ENCODE measurements around the gene ZBTB42. TPM values are rescaled to one million over a fixed set of nuclear protein-coding genes. Genes with fewer than 3 reads are reported as not detected.
"Not testable (repeated sequence)": the region's sequence is repeated elsewhere in the genome, so short reads cannot be mapped to it uniquely, and the experiment has no call there.

Gene ZBTB42
- total and polyA plus RNA-seq, 5 donors, result 5.3 to 7.7 (median 6.4) TPM

DNA sequence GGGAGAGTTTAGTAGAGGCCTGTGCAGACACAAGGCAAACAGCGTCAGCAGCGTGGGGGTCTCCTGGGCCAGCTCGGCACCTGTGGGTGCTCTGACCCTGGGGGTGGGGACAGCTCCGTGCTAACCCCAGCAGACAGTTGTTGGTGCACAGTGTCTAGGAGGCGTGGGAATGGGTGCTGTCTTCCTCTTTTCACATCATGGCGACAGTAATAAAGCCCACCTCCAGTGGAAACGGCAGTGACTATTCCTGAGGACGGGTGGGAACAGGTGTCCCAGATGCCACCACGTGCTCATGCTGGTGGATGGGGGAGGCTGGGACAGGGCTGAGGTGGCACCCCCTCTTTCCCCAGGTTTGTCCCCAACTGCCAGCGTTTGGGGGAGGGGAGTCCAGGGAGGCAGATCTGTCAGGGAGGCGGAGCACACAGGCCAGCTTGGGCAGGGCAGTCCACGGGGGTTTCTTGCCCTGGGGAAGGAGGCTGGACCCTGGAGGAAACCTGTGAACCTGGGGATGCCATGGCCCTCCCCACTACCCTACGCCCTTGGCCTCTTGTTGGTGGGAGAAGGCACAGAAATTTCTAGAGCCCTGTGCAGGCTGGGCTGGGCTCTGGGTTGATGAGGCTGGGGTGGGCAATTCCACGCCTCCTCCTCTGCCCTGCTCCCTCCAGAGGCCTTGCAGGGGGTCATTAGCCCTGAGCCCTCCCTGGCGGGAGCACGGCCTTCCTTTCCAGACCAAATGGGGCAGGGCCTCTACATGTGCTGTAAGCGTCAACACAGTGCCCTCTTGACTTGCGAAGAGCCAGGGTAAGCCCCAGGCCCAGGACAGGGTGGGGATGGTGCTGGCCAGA, 3.8 kb downstream of the ZBTB42 start:
- intact Hi-C loops (cut with DNase I), result no loop called here
- H3K4me1 ChIP-seq (ENCODE audit: control insufficient read depth, insufficient read depth, low read length), result peaks cover under 1% of the 10 kb centered on the region
- DNase-seq (peak; percentile 12 to 52 (median 45)), ATAC-seq (no peak)
- no peak overlapping the region for H3K27ac ChIP-seq (ENCODE audit: low read length)
- no peaks in the 10 kb centered on the region for H3K9me3 ChIP-seq (ENCODE audit: control insufficient read depth, low read length)
- H3K27me3 ChIP-seq (ENCODE audit: control insufficient read depth, insufficient read depth), result no peaks in the 10 kb centered on the region
- no peak overlapping the region for H3K4me3 ChIP-seq (ENCODE audit: low read length)
- WGBS, result 87% methylated on average over 18 of the region's 18 CpGs

DNA sequence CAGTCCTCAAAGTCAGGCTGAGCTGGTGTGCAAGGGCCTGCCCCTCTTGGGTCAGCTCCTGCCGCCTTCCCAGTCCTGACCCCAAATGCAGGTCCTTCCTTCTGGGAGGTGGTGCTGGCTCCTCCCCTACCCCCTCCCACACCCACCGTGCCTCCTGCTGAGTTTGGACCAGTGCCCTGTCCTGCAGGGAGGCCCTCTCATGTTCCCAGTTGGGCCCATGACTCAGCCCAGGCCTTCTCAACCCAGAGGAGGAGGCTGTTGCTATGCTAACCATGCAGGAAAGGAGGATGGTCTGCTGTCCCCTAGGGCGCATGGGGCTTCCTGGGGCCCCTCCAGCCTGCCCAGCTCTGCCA, 4.4 kb downstream of the ZBTB42 start:
- Histone ChIP-seq H3K9me3 (ENCODE audit: control insufficient read depth, low read length) (no peaks in the 10 kb centered on the region), H3K27me3 (ENCODE audit: control insufficient read depth, insufficient read depth) (no peaks in the 10 kb centered on the region), H3K4me1 (ENCODE audit: control insufficient read depth, insufficient read depth, low read length) (no peaks in the 10 kb centered on the region), H3K27ac (ENCODE audit: low read length) (no peak overlapping the region), H3K4me3 (ENCODE audit: low read length) (no peak overlapping the region)
- ATAC-seq, result peak; percentile 12 to 34
- intact Hi-C loops (cut with DNase I), result no loop called here
- WGBS, result 46% methylated on average over 3 of the region's 3 CpGs
- peak in 2 of 3 donors; percentile 60 to 68 for DNase-seq

DNA sequence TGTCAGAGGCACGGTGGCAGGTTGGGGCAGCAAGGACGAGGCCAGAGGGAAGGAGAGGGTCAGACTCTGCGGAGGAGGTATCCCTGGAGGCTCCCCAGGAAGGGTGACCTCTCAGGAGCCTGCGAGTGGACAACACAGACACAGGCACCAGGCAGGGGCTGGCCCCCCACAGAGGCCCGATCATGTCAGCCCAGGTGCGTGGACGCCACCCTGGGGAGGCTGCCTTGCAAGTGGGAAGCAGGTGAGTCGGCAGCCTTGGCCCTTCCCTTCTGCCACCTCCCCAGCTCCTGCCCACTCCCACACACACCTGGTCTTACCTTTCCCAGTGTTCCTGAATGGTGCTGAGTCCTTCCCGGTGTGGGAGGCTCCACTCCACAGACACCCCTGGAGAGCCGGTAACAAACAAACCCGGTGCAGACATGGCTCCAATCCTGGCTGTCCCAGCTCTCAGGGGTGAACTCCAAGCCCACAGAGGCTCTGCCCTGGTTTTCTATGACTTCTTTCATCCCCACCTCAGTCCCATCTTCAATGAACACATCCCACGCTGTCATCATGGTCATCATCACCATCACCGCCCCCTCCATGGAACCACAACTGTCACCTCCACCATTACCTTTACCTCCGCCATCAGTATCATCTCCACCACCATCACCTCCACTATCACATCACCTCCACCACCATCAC, 5.2 kb downstream of the ZBTB42 start:
- H3K4me1 ChIP-seq (ENCODE audit: control insufficient read depth, insufficient read depth, low read length), result no peaks in the 10 kb centered on the region
- intact Hi-C loops (cut with DNase I), result no loop called here
- H3K4me3 ChIP-seq (ENCODE audit: low read length), result no peak overlapping the region
- H3K27me3 ChIP-seq (ENCODE audit: control insufficient read depth, insufficient read depth), result no peaks in the 10 kb centered on the region
- no peak overlapping the region for H3K27ac ChIP-seq (ENCODE audit: low read length)
- no peaks in the 10 kb centered on the region for H3K9me3 ChIP-seq (ENCODE audit: control insufficient read depth, low read length)
- 82% methylated on average over 14 of the region's 14 CpGs for WGBS
- ATAC-seq (no peak), DNase-seq (peak; percentile 10 to 48 (median 47))

DNA sequence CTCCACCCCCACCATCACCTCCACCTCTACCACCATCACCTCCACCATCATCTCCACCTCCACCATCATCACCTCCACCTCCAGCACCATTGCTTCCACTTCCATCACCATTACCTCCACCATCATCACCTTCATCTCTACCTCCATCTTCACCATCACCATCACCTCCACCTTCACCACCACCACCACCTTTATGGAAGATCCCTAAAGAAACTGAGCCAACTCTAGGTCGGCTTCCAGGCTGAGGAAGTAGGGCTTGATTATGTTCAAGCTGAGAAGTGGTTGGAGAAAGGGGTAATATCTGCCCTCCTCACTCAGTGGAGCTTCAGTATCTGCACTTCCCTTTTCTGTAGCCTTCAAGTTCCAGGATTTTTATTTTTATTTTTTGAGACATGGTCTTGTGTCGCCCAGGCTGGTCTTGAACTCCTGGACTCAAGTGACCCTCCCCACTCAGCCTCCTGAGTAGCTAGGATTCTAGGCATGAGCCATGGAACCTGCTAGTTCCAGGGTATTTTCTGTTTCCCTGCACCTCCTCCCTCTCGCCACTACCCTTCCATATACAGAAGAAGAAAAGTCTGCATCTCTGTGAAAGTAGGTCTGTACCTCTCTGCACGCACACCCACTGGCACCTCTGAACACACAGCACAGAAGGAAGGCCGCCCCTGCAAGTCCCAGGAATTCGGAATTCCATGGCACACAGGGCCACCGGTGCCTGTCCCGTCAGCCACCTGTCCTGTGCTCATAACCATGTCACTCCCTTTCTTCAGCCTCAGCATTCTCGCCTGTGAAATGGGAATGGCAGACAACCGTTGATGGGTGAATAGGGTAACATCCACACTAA, 5.9 kb downstream of the ZBTB42 start:
- ATAC-seq (no peak), DNase-seq (no peak)
- Histone ChIP-seq H3K27me3 (ENCODE audit: control insufficient read depth, insufficient read depth) (no peaks in the 10 kb centered on the region), H3K4me3 (ENCODE audit: low read length) (no peak overlapping the region), H3K9me3 (ENCODE audit: control insufficient read depth, low read length) (no peaks in the 10 kb centered on the region), H3K27ac (ENCODE audit: low read length) (no peak overlapping the region), H3K4me1 (ENCODE audit: control insufficient read depth, insufficient read depth, low read length) (no peaks in the 10 kb centered on the region)
- intact Hi-C loops (cut with DNase I), result no loop called here
- 89% methylated on average over 10 of the region's 10 CpGs for WGBS

DNA sequence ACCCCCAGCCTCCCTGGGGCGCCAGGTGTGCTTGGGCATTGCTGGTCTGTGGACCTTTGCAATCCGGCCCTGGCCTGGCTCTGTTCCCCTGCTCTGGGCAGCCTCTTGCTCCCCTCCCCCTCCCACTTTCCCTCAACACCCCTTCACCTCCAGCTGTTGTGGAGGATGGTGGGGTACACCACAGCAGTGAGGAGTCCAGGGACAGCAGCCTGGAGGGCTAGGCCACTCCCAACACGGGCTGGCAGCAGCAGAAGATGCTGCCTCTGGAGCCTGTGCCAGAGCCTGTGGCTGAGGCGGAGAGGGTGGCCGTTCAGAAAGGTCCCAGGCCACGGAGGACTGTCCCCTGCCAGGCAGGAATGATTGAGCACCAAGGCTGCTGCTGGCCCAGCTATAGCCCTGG, 7.6 kb downstream of the ZBTB42 start:
- intact Hi-C loops (cut with DNase I), result no loop called here
- Histone ChIP-seq H3K4me1 (ENCODE audit: control insufficient read depth, insufficient read depth, low read length) (no peaks in the 10 kb centered on the region), H3K4me3 (ENCODE audit: low read length) (no peak overlapping the region), H3K9me3 (ENCODE audit: control insufficient read depth, low read length) (no peaks in the 10 kb centered on the region), H3K27me3 (ENCODE audit: control insufficient read depth, insufficient read depth) (no peaks in the 10 kb centered on the region), H3K27ac (ENCODE audit: low read length) (no peak overlapping the region)
- WGBS, result 78% methylated on average over 6 of the region's 6 CpGs
- peak in 1 of 3 donors; percentile 11 for DNase-seq
- no peak for ATAC-seq

DNA sequence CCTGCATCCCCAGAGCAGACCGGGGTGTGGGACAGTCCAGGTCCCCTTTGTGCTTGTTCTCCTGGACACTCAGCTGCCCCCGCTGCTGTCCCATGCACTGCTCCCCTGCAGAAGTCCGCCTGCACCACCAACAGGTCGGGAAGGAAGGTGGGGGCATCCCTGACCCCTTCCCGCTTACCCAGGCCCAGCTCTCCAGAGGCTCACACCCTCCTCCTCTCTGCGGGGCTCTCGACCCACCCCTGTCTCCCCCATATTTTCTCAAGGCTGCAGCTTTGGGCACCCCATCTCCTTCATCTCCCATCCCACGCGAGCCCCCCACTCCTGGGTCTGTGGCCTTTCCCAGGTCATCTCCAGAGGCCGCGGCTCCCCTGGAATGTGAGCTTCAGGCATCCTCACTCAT, 9.4 kb downstream of the ZBTB42 start:
- DNase-seq, result peak in 1 of 3 donors; percentile 33
- H3K27ac ChIP-seq (ENCODE audit: low read length), result no peak overlapping the region
- peaks cover 2% of the 10 kb centered on the region for H3K4me1 ChIP-seq (ENCODE audit: control insufficient read depth, insufficient read depth, low read length)
- intact Hi-C loops (cut with DNase I), result no loop called here
- H3K4me3 ChIP-seq (ENCODE audit: low read length), result no peak overlapping the region
- 90% methylated on average over 11 of the region's 11 CpGs for WGBS
- no peaks in the 10 kb centered on the region for H3K9me3 ChIP-seq (ENCODE audit: control insufficient read depth, low read length)
- ATAC-seq, result no peak
- H3K27me3 ChIP-seq (ENCODE audit: control insufficient read depth, insufficient read depth), result no peaks in the 10 kb centered on the region

DNA sequence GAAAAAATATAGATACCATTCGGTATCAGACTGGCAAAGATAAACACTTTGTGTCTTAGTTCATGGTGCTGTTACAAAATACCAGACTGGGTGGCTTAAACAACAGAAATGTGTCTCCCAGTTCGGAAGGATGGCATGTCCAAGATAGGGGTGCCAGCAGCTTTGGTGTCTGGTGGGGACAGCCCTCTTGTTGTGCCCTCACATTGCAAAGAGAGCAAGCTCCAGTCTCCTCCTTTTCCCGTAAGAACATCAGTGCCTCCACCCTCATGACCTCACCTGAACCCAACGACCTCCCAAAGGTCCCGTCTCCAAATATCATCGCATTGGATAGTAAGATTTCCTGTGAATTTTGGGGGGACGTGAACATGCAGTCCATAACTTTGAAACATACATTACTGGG, 12.4 kb downstream of the ZBTB42 start:
- intact Hi-C loops (cut with DNase I), result no loop called here
- Histone ChIP-seq H3K4me1 (ENCODE audit: control insufficient read depth, insufficient read depth, low read length) (peaks cover 3% of the 10 kb centered on the region), H3K27ac (ENCODE audit: low read length) (no peak overlapping the region), H3K9me3 (ENCODE audit: control insufficient read depth, low read length) (no peaks in the 10 kb centered on the region), H3K27me3 (ENCODE audit: control insufficient read depth, insufficient read depth) (no peaks in the 10 kb centered on the region), H3K4me3 (ENCODE audit: low read length) (no peak overlapping the region)
- ATAC-seq (no peak), DNase-seq (no peak)
- 87% methylated on average over 7 of the region's 7 CpGs for WGBS

DNA sequence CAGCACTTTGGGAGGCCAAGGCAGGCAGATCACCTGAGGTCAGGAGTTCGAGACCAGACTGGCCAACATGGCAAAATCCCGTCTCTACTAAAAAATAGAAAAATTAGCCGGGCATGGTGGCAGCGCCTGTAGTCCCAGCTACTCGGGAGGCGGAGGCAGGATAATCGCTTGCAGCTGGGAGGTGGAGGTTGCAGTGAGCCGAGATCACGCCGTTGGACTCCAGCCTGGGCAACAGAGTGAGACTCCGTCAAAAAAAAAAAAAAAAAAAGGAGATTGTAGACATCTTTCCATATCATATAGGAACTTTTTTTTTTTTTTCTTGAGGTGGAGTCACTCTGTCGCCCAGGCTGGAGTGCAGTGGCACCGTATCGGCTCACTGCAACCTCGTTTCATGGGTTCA, 13.8 kb downstream of the ZBTB42 start:
- peak in 1 of 3 donors; percentile 43 for DNase-seq
- peak overlapping the region; percentile 94 for H3K27ac ChIP-seq (ENCODE audit: low read length)
- H3K27me3 ChIP-seq (ENCODE audit: control insufficient read depth, insufficient read depth); H3K4me3 ChIP-seq (ENCODE audit: low read length); intact Hi-C loops (cut with DNase I); H3K9me3 ChIP-seq (ENCODE audit: control insufficient read depth, low read length); ATAC-seq; H3K4me1 ChIP-seq (ENCODE audit: control insufficient read depth, insufficient read depth, low read length): not testable (repeated sequence)
- WGBS, result 82% methylated on average over 15 of the region's 15 CpGs

DNA sequence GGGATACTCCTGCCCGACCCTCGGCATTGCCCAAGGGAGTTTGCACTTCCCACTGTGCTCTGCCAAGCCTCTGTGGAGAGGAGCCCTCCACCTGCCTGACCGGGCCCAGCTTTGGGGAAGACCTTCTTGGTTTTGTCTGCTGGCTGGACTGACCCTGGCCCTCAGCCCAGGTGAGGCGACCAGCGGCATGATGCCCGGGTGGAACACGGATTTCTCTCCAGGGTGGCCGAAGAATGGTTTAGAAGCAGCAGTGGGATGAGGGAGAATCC, 15.6 kb downstream of the ZBTB42 start:
- ATAC-seq, result no peak
- H3K27ac ChIP-seq (ENCODE audit: low read length), result peak overlapping the region; percentile 79
- no peaks in the 10 kb centered on the region for H3K27me3 ChIP-seq (ENCODE audit: control insufficient read depth, insufficient read depth)
- H3K9me3 ChIP-seq (ENCODE audit: control insufficient read depth, low read length), result no peaks in the 10 kb centered on the region
- H3K4me3 ChIP-seq (ENCODE audit: low read length), result peak overlapping the region; percentile 78
- intact Hi-C loops (cut with DNase I), result no loop called here
- peaks cover 3% of the 10 kb centered on the region for H3K4me1 ChIP-seq (ENCODE audit: control insufficient read depth, insufficient read depth, low read length)
- WGBS, result 1% methylated on average over 8 of the region's 8 CpGs
- DNase-seq, result peak in 1 of 3 donors; percentile 70

DNA sequence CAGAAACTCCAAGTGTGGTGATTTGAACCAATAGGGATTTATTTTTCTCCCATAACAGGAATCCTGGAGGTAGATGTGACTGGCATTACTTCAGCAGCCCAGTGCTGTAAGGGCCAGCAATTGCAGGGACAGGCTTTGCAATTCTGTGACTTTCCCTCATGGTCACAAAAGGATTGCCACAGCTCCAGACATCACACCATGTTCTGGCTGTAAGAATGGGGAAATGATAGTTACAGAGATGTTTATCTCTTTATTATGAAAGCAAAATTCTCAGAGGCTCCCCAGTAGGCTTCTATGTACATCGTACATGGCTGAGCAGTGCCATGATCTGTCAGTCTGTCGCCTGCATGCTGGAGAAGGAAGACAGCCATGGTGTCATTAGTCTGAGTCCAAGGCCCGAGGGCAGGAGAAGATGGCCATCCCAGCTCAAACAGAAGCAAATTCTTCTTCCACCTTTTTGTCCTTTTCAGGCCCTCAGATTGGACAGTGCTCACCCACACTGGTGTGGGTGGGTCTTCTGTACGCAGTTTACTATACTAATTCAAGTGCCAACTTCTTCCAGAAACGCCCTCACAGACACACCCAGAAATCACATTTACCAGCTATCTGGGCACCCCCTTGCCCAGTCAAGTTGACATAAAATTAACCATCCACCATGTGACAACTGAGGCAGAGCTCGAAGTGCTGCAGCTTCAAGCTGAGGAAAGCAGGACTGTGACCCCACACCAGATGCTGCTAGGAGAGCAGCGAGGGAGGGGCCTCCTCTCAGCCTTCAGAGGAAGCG, 17.2 kb downstream of the ZBTB42 start:
- 94% methylated on average over 8 of the region's 8 CpGs for WGBS
- Histone ChIP-seq H3K4me3 (ENCODE audit: low read length) (no peak overlapping the region), H3K4me1 (ENCODE audit: control insufficient read depth, insufficient read depth, low read length) (peaks cover 3% of the 10 kb centered on the region), H3K27me3 (ENCODE audit: control insufficient read depth, insufficient read depth) (no peaks in the 10 kb centered on the region), H3K9me3 (ENCODE audit: control insufficient read depth, low read length) (no peaks in the 10 kb centered on the region), H3K27ac (ENCODE audit: low read length) (no peak overlapping the region)
- ATAC-seq (no peak), DNase-seq (no peak)
- intact Hi-C loops (cut with DNase I), result no loop called here
